Measurements from ENCODE around the gene SLC22A3. TPM values are rescaled to one million over a fixed set of nuclear protein-coding genes. Genes with fewer than 3 reads are reported as not detected.
"Not testable (repeated sequence)": the region's sequence is repeated elsewhere in the genome, so short reads cannot be mapped to it uniquely, and the experiment has no call there.

Gene SLC22A3
- total and polyA plus RNA-seq, 5 experiments from 2014 or later = not detected

GRCh38 chr6:160387916-160388643 lies 39.9 kb downstream of the SLC22A3 start:
- Mint-ChIP-seq H3K4me1 (no peaks in the 10 kb centered on the region), H3K36me3 (peaks cover 0 to 6% (median 2%) of the 10 kb centered on the region in 3 donors), H3K27ac (no peak overlapping the region), H3K27me3 (peaks cover 5 to 49% (median 25%) of the 10 kb centered on the region in 5 donors), H3K4me3 (no peak overlapping the region), H3K9me3 (peaks cover 0 to 13% (median 6%) of the 10 kb centered on the region in 9 donors)
- POLR2A ChIA-PET = no interaction called here
- DNase-seq (no peak), ATAC-seq (no peak)

- ATAC-seq (no peak), DNase-seq (no peak)
- peaks cover 9 to 56% (median 26%) of the 10 kb centered on the region in 5 donors for H3K27me3 Mint-ChIP-seq
- no peak overlapping the region for H3K4me3 Mint-ChIP-seq
- POLR2A ChIA-PET = no interaction called here
- no peaks in the 10 kb centered on the region for H3K4me1 Mint-ChIP-seq
- peaks cover 0 to 6% (median 0%) of the 10 kb centered on the region in 3 donors for H3K36me3 Mint-ChIP-seq
- H3K9me3 Mint-ChIP-seq = peaks cover 0 to 12% (median 5%) of the 10 kb centered on the region in 9 donors
- no peak overlapping the region for H3K27ac Mint-ChIP-seq
These were observed 40.7 kb downstream of the SLC22A3 start for GRCh38 chr6:160388922-160389321.

- ATAC-seq (no peak), DNase-seq (no peak)
- Mint-ChIP-seq H3K36me3 (peaks cover 0 to 5% (median 0%) of the 10 kb centered on the region in 3 donors), H3K27me3 (peaks cover 4 to 39% (median 13%) of the 10 kb centered on the region in 5 donors), H3K27ac (no peak overlapping the region), H3K9me3 (peaks cover 0 to 8% (median 3%) of the 10 kb centered on the region in 9 donors), H3K4me1 (no peaks in the 10 kb centered on the region), H3K4me3 (no peak overlapping the region)
- POLR2A ChIA-PET = no interaction called here
These were observed 43.4 kb downstream of the SLC22A3 start for GRCh38 chr6:160391419-160392116.

DNA sequence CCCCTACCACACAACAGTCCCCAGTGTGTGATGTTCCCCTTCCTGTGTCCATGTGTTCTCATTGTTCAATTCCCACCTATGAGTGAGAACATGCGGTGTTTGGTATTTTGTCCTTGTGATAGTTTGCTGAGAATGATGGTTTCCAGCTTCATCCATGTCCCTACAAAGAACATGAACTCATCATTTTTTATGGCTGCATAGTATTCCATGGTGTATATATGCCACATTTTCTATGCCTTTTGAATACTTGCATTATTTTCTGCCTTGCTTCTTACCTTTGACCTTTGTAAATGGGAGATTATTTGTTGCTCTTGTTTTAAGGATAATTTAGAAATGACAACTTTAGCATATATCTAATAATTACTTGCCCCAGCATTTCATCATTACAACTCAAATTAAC lies 45.3 kb downstream of the SLC22A3 start:
- H3K36me3 Mint-ChIP-seq, POLR2A ChIA-PET, H3K4me3 Mint-ChIP-seq, H3K27ac Mint-ChIP-seq, DNase-seq, ATAC-seq, H3K9me3 Mint-ChIP-seq, H3K4me1 Mint-ChIP-seq: not testable (repeated sequence)
- peaks cover 7 to 34% (median 8%) of the 10 kb centered on the region in 5 donors for H3K27me3 Mint-ChIP-seq

- POLR2A ChIA-PET = no interaction called here
- no peak for ATAC-seq
- peaks cover 0 to 8% (median 0%) of the 10 kb centered on the region in 3 donors for H3K36me3 Mint-ChIP-seq
- no peaks in the 10 kb centered on the region for H3K4me1 Mint-ChIP-seq
- no peak overlapping the region for H3K4me3 Mint-ChIP-seq
- H3K9me3 Mint-ChIP-seq = peaks cover 0 to 8% (median 3%) of the 10 kb centered on the region in 9 donors
- no peak for DNase-seq
- no peak overlapping the region for H3K27ac Mint-ChIP-seq
- peaks cover 7 to 40% (median 11%) of the 10 kb centered on the region in 5 donors for H3K27me3 Mint-ChIP-seq
These were observed 45.9 kb downstream of the SLC22A3 start for GRCh38 chr6:160393891-160394653.

GRCh38 chr6:160394654-160395035 lies 46.5 kb downstream of the SLC22A3 start:
- H3K4me1 Mint-ChIP-seq = peaks cover 0 to under 1% (median 0%) of the 10 kb centered on the region in 4 donors
- H3K9me3 Mint-ChIP-seq = peaks cover 0 to 8% (median 3%) of the 10 kb centered on the region in 9 donors
- H3K27me3 Mint-ChIP-seq = peaks cover 7 to 43% (median 17%) of the 10 kb centered on the region in 5 donors
- POLR2A ChIA-PET = no interaction called here
- H3K27ac Mint-ChIP-seq = no peak overlapping the region
- no peak for ATAC-seq
- no peak for DNase-seq
- no peak overlapping the region for H3K4me3 Mint-ChIP-seq
- H3K36me3 Mint-ChIP-seq = peaks cover 0 to 8% (median 0%) of the 10 kb centered on the region in 3 donors

DNA sequence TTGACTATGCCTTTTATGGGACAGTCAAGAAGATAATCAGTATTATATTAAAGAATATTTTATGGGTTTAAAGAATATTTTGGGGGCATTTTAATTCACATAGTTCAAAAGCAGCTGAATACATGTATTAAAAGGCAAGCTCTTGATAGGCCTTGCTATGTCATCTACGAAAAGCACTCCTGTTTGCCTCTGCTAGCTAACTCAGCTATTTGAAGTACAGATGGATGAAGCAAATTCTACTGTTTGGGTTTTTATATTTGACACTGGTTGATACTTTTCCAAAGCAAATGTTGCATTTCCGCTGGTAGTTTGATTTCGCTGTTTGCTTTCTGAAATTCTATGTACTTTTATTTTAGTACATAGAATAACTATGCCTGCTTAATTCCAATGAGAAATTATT lies 47.0 kb downstream of the SLC22A3 start:
- Mint-ChIP-seq H3K4me1 (peaks cover 0 to 2% (median 0%) of the 10 kb centered on the region in 4 donors), H3K27me3 (peaks cover 7 to 42% (median 18%) of the 10 kb centered on the region in 5 donors), H3K36me3 (peaks cover 0 to 8% (median 0%) of the 10 kb centered on the region in 3 donors), H3K27ac (no peak overlapping the region), H3K9me3 (peaks cover 0 to 8% (median 3%) of the 10 kb centered on the region in 9 donors), H3K4me3 (no peak overlapping the region)
- POLR2A ChIA-PET = no interaction called here
- DNase-seq (no peak), ATAC-seq (no peak)

- H3K4me3 Mint-ChIP-seq = no peak overlapping the region
- POLR2A ChIA-PET = no interaction called here
- ATAC-seq (no peak), DNase-seq (no peak)
- H3K27ac Mint-ChIP-seq = no peak overlapping the region
- peaks cover 0 to 8% (median 0%) of the 10 kb centered on the region in 3 donors for H3K36me3 Mint-ChIP-seq
- peaks cover 0 to 8% (median 3%) of the 10 kb centered on the region in 9 donors for H3K9me3 Mint-ChIP-seq
- peaks cover 7 to 43% (median 19%) of the 10 kb centered on the region in 5 donors for H3K27me3 Mint-ChIP-seq
- H3K4me1 Mint-ChIP-seq = peaks cover 0 to 6% (median 3%) of the 10 kb centered on the region in 4 donors
These were observed 48.1 kb downstream of the SLC22A3 start for GRCh38 chr6:160396292-160396691.

DNA sequence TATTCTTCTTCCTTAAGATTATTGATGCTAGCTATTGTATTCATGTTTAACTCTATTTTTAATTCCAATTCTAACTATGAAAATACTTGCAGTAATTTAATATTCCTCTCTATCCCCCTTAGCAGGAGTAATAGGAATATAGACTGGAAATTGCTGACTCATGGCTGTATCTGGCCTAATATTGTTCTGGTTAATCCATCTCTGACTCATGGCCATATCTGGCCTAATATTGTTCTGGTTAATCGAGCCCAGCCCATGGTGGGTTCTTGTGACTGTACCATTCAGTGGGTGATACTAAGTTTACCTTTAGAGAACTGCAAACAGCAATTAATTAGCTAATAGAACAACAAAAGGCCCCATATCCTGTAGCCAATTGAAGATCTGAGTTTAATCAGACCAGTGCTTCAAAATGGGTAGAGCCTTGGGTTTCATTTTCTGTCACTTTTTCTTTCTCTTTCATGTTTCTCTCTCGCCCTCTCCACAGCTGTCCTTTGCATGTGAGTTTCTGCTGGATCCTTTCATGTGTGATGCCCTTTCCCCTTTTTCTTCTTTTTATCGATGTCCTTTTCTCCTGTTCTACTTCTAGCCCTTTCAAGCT lies 50.6 kb downstream of the SLC22A3 start:
- Mint-ChIP-seq H3K4me3 (peak overlapping the region in 1 of 10 donors; percentile 57), H3K4me1 (peaks cover 0 to 6% (median 3%) of the 10 kb centered on the region in 4 donors), H3K27ac (peak overlapping the region in 2 of 10 donors; percentile 28 to 78), H3K27me3 (peaks cover 5 to 52% (median 16%) of the 10 kb centered on the region in 5 donors), H3K36me3 (peaks cover 0 to 8% (median 0%) of the 10 kb centered on the region in 3 donors), H3K9me3 (peaks cover 0 to 4% (median 0%) of the 10 kb centered on the region in 9 donors)
- ATAC-seq (no peak), DNase-seq (no peak)
- POLR2A ChIA-PET = no interaction called here

DNA sequence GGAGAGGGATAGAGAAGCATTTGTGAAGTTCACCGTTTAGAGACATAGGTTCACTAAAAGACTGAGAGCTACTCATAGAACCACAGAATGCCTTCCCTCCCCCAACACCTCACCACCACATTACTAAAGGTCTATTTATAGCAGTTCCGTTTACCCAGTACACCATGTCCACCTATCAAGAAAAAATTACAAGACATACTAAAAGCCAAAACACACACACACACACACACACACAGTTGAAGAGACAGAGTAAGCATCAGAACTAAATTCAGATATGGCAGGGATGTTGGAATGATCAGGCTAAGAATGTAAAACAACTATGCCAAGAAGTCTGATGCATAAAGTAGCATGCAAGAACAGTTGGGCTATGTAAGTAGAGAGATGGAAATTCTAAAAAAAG lies 52.3 kb downstream of the SLC22A3 start:
- Mint-ChIP-seq H3K27me3 (peaks cover 5 to 40% (median 18%) of the 10 kb centered on the region in 5 donors), H3K27ac (peak overlapping the region in 1 of 10 donors; percentile 29), H3K9me3 (no peaks in the 10 kb centered on the region), H3K36me3 (peaks cover 0 to 4% (median 0%) of the 10 kb centered on the region in 3 donors), H3K4me1 (peaks cover 0 to 6% (median 3%) of the 10 kb centered on the region in 4 donors), H3K4me3 (no peak overlapping the region)
- POLR2A ChIA-PET = no interaction called here
- DNase-seq (no peak), ATAC-seq (no peak)

DNA sequence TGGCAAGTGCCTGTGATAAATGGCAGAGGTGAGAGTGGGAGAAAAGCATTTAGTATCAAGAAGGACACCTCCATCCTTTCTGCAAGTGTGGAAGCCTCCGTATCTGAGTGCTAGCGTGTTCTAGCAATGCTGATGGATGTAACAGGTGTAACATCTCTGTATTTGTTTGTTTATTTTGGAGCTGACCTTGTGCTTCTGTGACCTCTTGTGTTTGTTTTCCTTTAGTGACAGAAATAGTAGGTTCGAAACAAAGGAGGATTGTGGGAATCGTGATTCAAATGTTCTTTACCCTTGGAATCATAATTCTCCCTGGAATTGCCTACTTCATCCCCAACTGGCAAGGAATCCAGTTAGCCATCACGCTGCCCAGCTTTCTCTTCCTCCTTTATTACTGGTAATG lies 60.4 kb downstream of the SLC22A3 start:
- H3K36me3 Mint-ChIP-seq = no peaks in the 10 kb centered on the region

GRCh38 chr6:160412993-160413392 lies 64.8 kb downstream of the SLC22A3 start:
- H3K27me3 Mint-ChIP-seq = peaks cover 7 to 45% (median 19%) of the 10 kb centered on the region in 5 donors
- POLR2A ChIA-PET = no interaction called here
- no peaks in the 10 kb centered on the region for H3K36me3 Mint-ChIP-seq
- no peaks in the 10 kb centered on the region for H3K4me1 Mint-ChIP-seq
- no peak overlapping the region for H3K27ac Mint-ChIP-seq
- peaks cover 0 to 2% (median 0%) of the 10 kb centered on the region in 9 donors for H3K9me3 Mint-ChIP-seq
- DNase-seq (no peak), ATAC-seq (no peak)
- no peak overlapping the region for H3K4me3 Mint-ChIP-seq

More for the DNA sequence above, 60.4 kb downstream of the SLC22A3 start:
- ATAC-seq (no peak), DNase-seq (no peak)
- POLR2A ChIA-PET = no interaction called here
- H3K27me3 Mint-ChIP-seq = peaks cover 4 to 28% (median 12%) of the 10 kb centered on the region in 5 donors
- H3K9me3 Mint-ChIP-seq = peaks cover 0 to 2% (median 0%) of the 10 kb centered on the region in 9 donors
- no peak overlapping the region for H3K4me3 Mint-ChIP-seq
- no peak overlapping the region for H3K27ac Mint-ChIP-seq
- no peaks in the 10 kb centered on the region for H3K4me1 Mint-ChIP-seq

Measured in naive thymus-derived CD8-positive, alpha-beta T cell (primary cell).